HCT116 (cell line): ENCODE data around the gene AMOTL1. TPM values are rescaled to one million over a fixed set of nuclear protein-coding genes. Genes with fewer than 3 reads are reported as not detected.

Experiments used
- ATAC-seq: fragments of 200-7000 bp; cut with Tn5 transposase; 2 replicates; pipeline ENCODE4 v1.9.1; 2020; ENCODE audit warnings: mild to moderate bottlenecking, moderate library complexity
- BruUV-seq: library from RNA; stranded (reverse); fragments of 400-500 nt; replicated peaks from 2 replicates; lab custom pipeline; 2021; lab: Mats Ljungman, UMichigan
- CTCF ChIA-PET: fragments of 300-600 bp; sonication (Branson Sonifier 250); formaldehyde crosslinking; loops from one replicate; lab custom pipeline; 2021; ENCODE audit warnings: antibody characterized with exemption; lab: Charles Lee
- POLR2A ChIA-PET: fragments of 300-600, 350-600 bp; sonication (Branson Sonifier 250); formaldehyde crosslinking; loops from one replicate; lab custom pipeline; 2021; ENCODE audit warnings: antibody characterized with exemption; lab: Charles Lee
- RAD21 ChIA-PET, 2 experiments: fragments of 300-600 bp; sonication (Branson Sonifier 250); formaldehyde crosslinking; loops; one replicate each; lab custom pipeline; 2023; ENCODE audit warnings: low total read pairs in 2 of 2; ENCODE audit not compliant: uncharacterized antibody in 2 of 2, unreplicated experiment in 2 of 2, low non-redundant PET in 1 of 2; lab: Charles Lee
- DNase-seq: peaks from one replicate; pipeline ENCODE4 v3.0.0-alpha.2; 2010; ENCODE audit warnings: low read depth, low spot score
- H2AFZ ChIP-seq: fragments of 200-600 bp; shearing (Covaris generic), sonication (generic); 2 replicates; pipeline ENCODE4 v1.6.1; 2017; ENCODE audit warnings: low read depth, mixed run types, mixed read lengths, antibody characterized with exemption, low read length; ENCODE audit not compliant: poor library complexity, severe bottlenecking
- H3K27ac ChIP-seq: 2 replicates; pipeline ENCODE4 v1.5.1; 2012; ENCODE audit warnings: low read depth, low read length
- H3K27me3 ChIP-seq: fragments of 200-600 bp; sonication (generic); 2 replicates; pipeline ENCODE4 v1.6.1; 2016; ENCODE audit warnings: mixed run types, low read length, mixed read lengths; ENCODE audit not compliant: insufficient read depth
- H3K36me3 ChIP-seq, 2 experiments: fragments of 200-500 bp in 1 of 2; fragments of 200-600 bp in 1 of 2; sonication (Bioruptor generic) in 1 of 2; sonication (generic) in 1 of 2; 2 replicates each; pipeline versions ENCODE4 v1.5.1 to v1.6.1; 2014 to 2016; ENCODE audit warnings: low read length in 2 of 2, inconsistent platforms in 1 of 2, mixed read lengths in 1 of 2, mixed run types in 1 of 2; ENCODE audit not compliant: insufficient read depth in 2 of 2, control insufficient read depth in 1 of 2
- H3K4me1 ChIP-seq, 2 experiments: fragments of 200-600 bp in 1 of 2; sonication (generic) in 1 of 2; 2 replicates each; pipeline versions ENCODE4 v1.5.1 to v1.6.1; 2012 to 2017; ENCODE audit warnings: low read length in 2 of 2, inconsistent platforms in 1 of 2, mild to moderate bottlenecking in 1 of 2, mixed read lengths in 1 of 2, mixed run types in 1 of 2, moderate library complexity in 1 of 2; ENCODE audit not compliant: insufficient read depth in 2 of 2, control insufficient read depth in 1 of 2
- H3K4me2 ChIP-seq: fragments of 200-600 bp; sonication (generic); 2 replicates; pipeline ENCODE4 v1.6.1; 2017; ENCODE audit warnings: mixed run types, low read length, mixed read lengths
- H3K4me3 ChIP-seq, 2 experiments: fragments of 200-600 bp in 1 of 2; sonication (generic) in 1 of 2; replicated peaks in 1 of 2; 2 replicates each; pipeline ENCODE4 v1.5.1; 2011 to 2016; ENCODE audit warnings: low read length in 2 of 2, control low read depth in 1 of 2, low read depth in 1 of 2, mild to moderate bottlenecking in 1 of 2, mixed read lengths in 1 of 2, mixed run types in 1 of 2
- H3K79me2 ChIP-seq: fragments of 200-600 bp; sonication (generic); 2 replicates; pipeline ENCODE4 v1.6.1; 2017; ENCODE audit warnings: mild to moderate bottlenecking, mixed run types, low read length, moderate library complexity, mixed read lengths; ENCODE audit not compliant: insufficient read depth
- H3K9ac ChIP-seq: fragments of 200-600 bp; sonication (generic); 2 replicates; pipeline ENCODE4 v1.6.1; 2016; ENCODE audit warnings: low read length, mixed read lengths
- H3K9me2 ChIP-seq: fragments of 200-600 bp; sonication (generic), shearing (Covaris generic); 2 replicates; pipeline ENCODE4 v1.6.1; 2017; ENCODE audit warnings: mixed run types, mild to moderate bottlenecking, moderate library complexity; ENCODE audit not compliant: insufficient read depth
- H3K9me3 ChIP-seq, 2 experiments: fragments of 200-500 bp in 1 of 2; fragments of 200-600 bp in 1 of 2; sonication (Bioruptor generic) in 1 of 2; sonication (generic) in 1 of 2; 2 replicates each; pipeline ENCODE4 v1.6.1; 2014 to 2017; ENCODE audit warnings: low read length in 2 of 2, mixed read lengths in 2 of 2, inconsistent platforms in 1 of 2, low read depth in 1 of 2, mild to moderate bottlenecking in 1 of 2, mixed run types in 1 of 2, moderate library complexity in 1 of 2; ENCODE audit not compliant: control insufficient read depth in 1 of 2, insufficient read depth in 1 of 2
- H4K20me1 ChIP-seq: fragments of 200-600 bp; sonication (generic), shearing (Covaris generic); 2 replicates; pipeline ENCODE4 v1.6.1; 2017; ENCODE audit warnings: mixed run types, mild to moderate bottlenecking, moderate library complexity; ENCODE audit not compliant: insufficient read depth
- CBX3 ChIP-seq: IDR thresholded peaks from 2 replicates; pipeline ENCODE4 v1.6.1; 2012; ENCODE audit warnings: low read depth
- CEBPB ChIP-seq: IDR thresholded peaks from 2 replicates; pipeline ENCODE4 v1.6.1; 2012; ENCODE audit warnings: low read depth
- FOSL1 ChIP-seq: IDR thresholded peaks from 2 replicates; pipeline ENCODE4 v1.6.1; 2012; ENCODE audit warnings: low read depth
- POLR2AphosphoS5 ChIP-seq: IDR thresholded peaks from 2 replicates; pipeline ENCODE4 v1.6.1; 2011; ENCODE audit warnings: mild to moderate bottlenecking, low read depth, low read length, moderate library complexity
- RAD21 ChIP-seq: IDR thresholded peaks from 2 replicates; pipeline ENCODE4 v1.6.1; 2012; ENCODE audit warnings: low read depth, mild to moderate bottlenecking
- REST ChIP-seq: IDR thresholded peaks from 2 replicates; pipeline ENCODE4 v1.6.1; 2012; ENCODE audit warnings: low read depth
- SRF ChIP-seq: IDR thresholded peaks from 2 replicates; pipeline ENCODE4 v1.6.1; 2012; ENCODE audit warnings: low read depth
- YY1 ChIP-seq: IDR thresholded peaks from 2 replicates; pipeline ENCODE4 v1.6.1; 2011; ENCODE audit warnings: low read length, low read depth, moderate library complexity, mild to moderate bottlenecking; ENCODE audit not compliant: insufficient replicate concordance; ENCODE audit errors: extremely low read depth
- ZBTB33 ChIP-seq: IDR thresholded peaks from 2 replicates; pipeline ENCODE4 v1.6.1; 2011; ENCODE audit warnings: mild to moderate bottlenecking, low read length, moderate library complexity; ENCODE audit not compliant: insufficient replicate concordance; ENCODE audit errors: extremely low read depth
- ZFX ChIP-seq: fragments of 450-650 bp; IDR thresholded peaks from 2 replicates; pipeline ENCODE4 v1.6.1; 2017
- ZNF274 ChIP-seq: fragments of 200-500 bp; sonication (Bioruptor generic); IDR thresholded peaks from 2 replicates; pipeline ENCODE4 v1.6.1; 2014; ENCODE audit warnings: mild to moderate bottlenecking, low read depth, low read length, inconsistent platforms
- intact Hi-C: fragments of 100-400 bp; cut with micrococcal nuclease; formaldehyde crosslinking; loops from 2 replicates; pipeline ENCODE4 v1.10.0; 2022
- total RNA-seq: library from RNA; stranded (reverse); gene quantifications from one replicate; pipeline ENCODE4 v1.2.1, GENCODE V29; 2021; ENCODE audit not compliant: unreplicated experiment

Gene AMOTL1
- total RNA-seq, 1 experiment from 2014 or later: 27.6 TPM

- Histone ChIP-seq H3K9me3 (no peaks in the 10 kb centered on the region), H3K9ac (0 out of 2 replicates have a peak overlapping the region, but pooled peaks have one; percentile 5), H4K20me1 (no peaks in the 10 kb centered on the region), H3K36me3 (no peaks in the 10 kb centered on the region), H3K27me3 (no peaks in the 10 kb centered on the region), H3K4me3 (peak overlapping the region in 1 of 2 experiments; percentile 5; a peak in 1 of 4 replicates), H3K79me2 (peaks cover 66% of the 10 kb centered on the region), H2AFZ (no peak overlapping the region)
- ChIA-PET RAD21 (interaction anchor here in 1 of 2 experiments (0.6 kb wide), 1 partner anchor 168 kb away, joined by 3 read pairs; no protein-coding TSS in a partner anchor), CTCF (no interaction called here)
- no peak for TF ChIP-seq ZFX
- no peak for TF ChIP-seq SRF
- no peak for TF ChIP-seq CBX3
- TF ChIP-seq REST: no peak
- TF ChIP-seq POLR2AphosphoS5: no peak
- no peak for TF ChIP-seq RAD21
- TF ChIP-seq FOSL1: no peak
- no peak for TF ChIP-seq ZBTB33
- no peak for TF ChIP-seq YY1
- TF ChIP-seq ZNF274: no peak
- TF ChIP-seq CEBPB: no peak
- TF ChIP-seq, all 23 proteins: peak for 0
- Histone ChIP-seq H3K4me2 (peak overlapping the region; percentile 35), H3K4me1 (peaks cover 66 to 93% of the 10 kb centered on the region in 2 experiments), H3K9me2 (no peaks in the 10 kb centered on the region), H3K27ac (peak overlapping the region; percentile 24; the same call in 1 of the 2 replicates)
- ATAC-seq (no peak), DNase-seq (no peak)
- no TSS peak for BruUV-seq
- intact Hi-C loops: loop anchor here (5.0 kb wide), 1 partner anchor 86 kb away; no protein-coding TSS in a partner anchor
- POLR2A ChIA-PET: no interaction called here
These were observed 23.2 kb downstream of the AMOTL1 start for GRCh38 chr11:94791216-94791889.
